DOHH2 (cell line): ENCODE results near the gene PLB1.

Source experiments
- H3F3A ChIP-seq: fragments of 200-600 bp; sonication (generic), shearing (Covaris generic); 2 replicates; pipeline ENCODE4 v1.6.0; 2016; ENCODE audit warnings: antibody characterized with exemption, mild to moderate bottlenecking; ENCODE audit not compliant: control insufficient read depth, insufficient read depth
- H3K27ac ChIP-seq: fragments of 200-600 bp; sonication (generic); 2 replicates; pipeline ENCODE4 v1.5.1; 2014; ENCODE audit warnings: low read depth, mild to moderate bottlenecking, low read length, moderate library complexity
- H3K27me3 ChIP-seq: fragments of 200-600 bp; sonication (generic); 2 replicates; pipeline ENCODE4 v1.6.1; 2014; ENCODE audit warnings: mild to moderate bottlenecking, low read length, mixed read lengths; ENCODE audit not compliant: control insufficient read depth
- H3K36me3 ChIP-seq: fragments of 200-600 bp; sonication (generic); 2 replicates; pipeline ENCODE4 v1.6.1; 2014; ENCODE audit warnings: mild to moderate bottlenecking, low read length, moderate library complexity, mixed read lengths; ENCODE audit not compliant: control insufficient read depth
- H3K4me1 ChIP-seq: fragments of 200-600 bp; sonication (generic); 2 replicates; pipeline ENCODE4 v1.6.1; 2014; ENCODE audit warnings: mild to moderate bottlenecking, low read length, mixed read lengths; ENCODE audit not compliant: control insufficient read depth
- H3K4me2 ChIP-seq: fragments of 200-600 bp; sonication (generic); 2 replicates; pipeline ENCODE4 v1.6.0; 2014; ENCODE audit warnings: mild to moderate bottlenecking, low read length, moderate library complexity
- H3K4me3 ChIP-seq: fragments of 200-600 bp; sonication (generic); 2 replicates; pipeline ENCODE4 v1.5.1; 2014; ENCODE audit warnings: mild to moderate bottlenecking, low read length, mixed read lengths
- H3K79me2 ChIP-seq: fragments of 200-600 bp; sonication (generic); 2 replicates; pipeline ENCODE4 v1.6.1; 2014; ENCODE audit warnings: mild to moderate bottlenecking, low read length, mixed read lengths; ENCODE audit not compliant: control insufficient read depth
- H3K9me2 ChIP-seq: fragments of 200-600 bp; sonication (generic); replicated peaks from 2 replicates; pipeline ENCODE4 v1.6.1; 2014; ENCODE audit warnings: mild to moderate bottlenecking, low read length, mixed read lengths; ENCODE audit not compliant: control insufficient read depth
- H3K9me3 ChIP-seq: fragments of 200-600 bp; sonication (generic); 2 replicates; pipeline ENCODE4 v1.6.1; 2014; ENCODE audit warnings: antibody characterized with exemption, low read length, mixed read lengths; ENCODE audit not compliant: control insufficient read depth, insufficient read depth
- H4K20me1 ChIP-seq: fragments of 200-600 bp; sonication (generic); 2 replicates; pipeline ENCODE4 v1.6.0; 2014; ENCODE audit warnings: low read depth, mild to moderate bottlenecking, antibody characterized with exemption, low read length, moderate library complexity; ENCODE audit not compliant: control insufficient read depth, insufficient read depth
- CTCF ChIP-seq: fragments of 200-600 bp; sonication (generic); IDR thresholded peaks from one replicate; pipeline ENCODE4 v1.5.1; 2014; ENCODE audit warnings: antibody characterized with exemption, mild to moderate bottlenecking, low read depth, low read length; ENCODE audit not compliant: poor library complexity, severe bottlenecking
- EZH2phosphoT487 ChIP-seq: fragments of 200-600 bp; sonication (generic); IDR thresholded peaks from 2 replicates; pipeline ENCODE4 v1.6.1; 2017; ENCODE audit warnings: borderline replicate concordance, mild to moderate bottlenecking, antibody characterized with exemption, low read length, moderate library complexity, mixed read lengths

Gene PLB1

GRCh38 chr2:28447943-28448792, 47.7 kb upstream of the PLB1 start:
- peaks cover 6% of the 10 kb centered on the region for H3K27me3 ChIP-seq
- no peaks in the 10 kb centered on the region for H4K20me1 ChIP-seq
- no peaks in the 10 kb centered on the region for H3K36me3 ChIP-seq
- H3K4me2 ChIP-seq = no peak overlapping the region
- no peaks in the 10 kb centered on the region for H3K79me2 ChIP-seq
- H3K9me3 ChIP-seq = no peaks in the 10 kb centered on the region
- H3K4me3 ChIP-seq = no peak overlapping the region
- no peaks in the 10 kb centered on the region for H3K9me2 ChIP-seq
- no peaks in the 10 kb centered on the region for H3F3A ChIP-seq
- no peaks in the 10 kb centered on the region for H3K4me1 ChIP-seq
- TF ChIP-seq CTCF (no peak), EZH2phosphoT487 (no peak)
- no peak overlapping the region for H3K27ac ChIP-seq

- no peak for TF ChIP-seq CTCF
- H3K4me2 ChIP-seq = no peak overlapping the region
- no peaks in the 10 kb centered on the region for H3K4me1 ChIP-seq
- H3K36me3 ChIP-seq = no peaks in the 10 kb centered on the region
- no peaks in the 10 kb centered on the region for H4K20me1 ChIP-seq
- no peak overlapping the region for H3K4me3 ChIP-seq
- H3K9me3 ChIP-seq = no peaks in the 10 kb centered on the region
- H3F3A ChIP-seq = no peaks in the 10 kb centered on the region
- peaks cover 5% of the 10 kb centered on the region for H3K27me3 ChIP-seq
- H3K27ac ChIP-seq = no peak overlapping the region
- H3K79me2 ChIP-seq = no peaks in the 10 kb centered on the region
- no peaks in the 10 kb centered on the region for H3K9me2 ChIP-seq
These were observed 47.1 kb upstream of the PLB1 start for GRCh38 chr2:28448793-28449100.

- Histone ChIP-seq H3K27me3 (peaks cover 2% of the 10 kb centered on the region), H3F3A (no peaks in the 10 kb centered on the region), H3K9me3 (no peaks in the 10 kb centered on the region), H3K4me3 (no peak overlapping the region), H3K4me1 (no peaks in the 10 kb centered on the region), H3K79me2 (no peaks in the 10 kb centered on the region), H3K36me3 (no peaks in the 10 kb centered on the region), H4K20me1 (no peaks in the 10 kb centered on the region), H3K4me2 (no peak overlapping the region), H3K27ac (no peak overlapping the region), H3K9me2 (no peaks in the 10 kb centered on the region)
- TF ChIP-seq EZH2phosphoT487 = no peak
These were observed 46.8 kb upstream of the PLB1 start for GRCh38 chr2:28449126-28449487.

- no peaks in the 10 kb centered on the region for H4K20me1 ChIP-seq
- H3F3A ChIP-seq = no peaks in the 10 kb centered on the region
- no peak overlapping the region for H3K27ac ChIP-seq
- no peaks in the 10 kb centered on the region for H3K9me2 ChIP-seq
- no peaks in the 10 kb centered on the region for H3K4me1 ChIP-seq
- H3K4me3 ChIP-seq = no peak overlapping the region
- no peaks in the 10 kb centered on the region for H3K79me2 ChIP-seq
- TF ChIP-seq EZH2phosphoT487 (no peak), CTCF (no peak)
- no peaks in the 10 kb centered on the region for H3K27me3 ChIP-seq
- H3K9me3 ChIP-seq = no peaks in the 10 kb centered on the region
- H3K4me2 ChIP-seq = no peak overlapping the region
- no peaks in the 10 kb centered on the region for H3K36me3 ChIP-seq
These were observed 46.1 kb upstream of the PLB1 start for GRCh38 chr2:28449488-28450395.
